Esophagus muscularis mucosa (tissue), 4 donors: ENCODE measurements around the gene EI24. TPM values are rescaled to one million over a fixed set of nuclear protein-coding genes. Genes with fewer than 3 reads are reported as not detected.

Experiments used
- DNase-seq: peaks from one replicate; pipeline ENCODE4 v3.0.0-alpha.2; 2017; ENCODE audit errors: extremely low spot score
- H3K27ac ChIP-seq, 4 donors: fragments of 200-600 bp; sonication (generic); replicated peaks in 1 of 4; 1 replicate in 3 of 4; 2 replicates in 1 of 4; pipeline ENCODE4 v1.5.1; 2016 to 2019; ENCODE audit warnings: mild to moderate bottlenecking in 1 of 4
- H3K27me3 ChIP-seq, 4 donors: fragments of 200-600 bp; sonication (generic); one replicate each; pipeline versions ENCODE4 v1.5.1 to v1.6.0; 2016 to 2019
- H3K36me3 ChIP-seq, 4 donors: fragments of 200-600 bp; sonication (generic); one replicate each; pipeline ENCODE4 v1.5.1; 2016 to 2019
- H3K4me1 ChIP-seq, 4 donors: fragments of 200-600 bp; sonication (generic); one replicate each; pipeline ENCODE4 v1.5.1; 2016 to 2019
- H3K4me3 ChIP-seq, 4 donors: fragments of 200-600 bp; sonication (generic); 1 replicate in 2 of 4; 2 replicates in 2 of 4; pipeline ENCODE4 v1.5.1; 2016 to 2019; ENCODE audit warnings: mild to moderate bottlenecking in 4 of 4, moderate library complexity in 1 of 4
- H3K9me3 ChIP-seq, 4 donors: fragments of 200-600 bp; sonication (generic); 1 replicate in 3 of 4; 2 replicates in 1 of 4; pipeline ENCODE4 v1.5.1; 2016 to 2019
- CTCF ChIP-seq, 3 experiments: fragments of 200-600 bp in 2 of 3; fragments of 450-650 bp in 1 of 3; sonication (generic) in 2 of 3; IDR thresholded peaks; one replicate each; pipeline ENCODE4 v1.5.1; 2017 to 2019; ENCODE audit warnings: antibody characterized with exemption in 3 of 3, mild to moderate bottlenecking in 2 of 3, moderate library complexity in 1 of 3
- EP300 ChIP-seq: sonication (generic); formaldehyde crosslinking; IDR thresholded peaks from one replicate; pipeline ENCODE4 v1.6.1; 2017; ENCODE audit warnings: antibody characterized with exemption
- POLR2A ChIP-seq: fragments of 450-650 bp; IDR thresholded peaks from one replicate; pipeline ENCODE4 v1.6.1; 2017; ENCODE audit warnings: antibody characterized with exemption, moderate library complexity, mild to moderate bottlenecking, low read depth
- POLR2AphosphoS5 ChIP-seq, 2 donors: sonication (generic); formaldehyde crosslinking; IDR thresholded peaks; one replicate each; pipeline ENCODE4 v1.6.1; 2017; ENCODE audit warnings: antibody characterized with exemption in 2 of 2
- WGBS: methylation state at CpG from one replicate; pipeline ENCODE4 v1.1.5; 2018; 5-methylcytosine and 5-hydroxymethylcytosine counted together
- intact Hi-C: fragments of 100-400 bp; cut with DNase I; formaldehyde crosslinking; loops from one replicate; pipeline ENCODE4 v1.15.1; 2023
- small RNA-seq, 3 donors: library from RNA; depleted of rRNA; stranded (forward); fragments of <200 nt; gene quantifications; one replicate each; pipeline ENCODE3, GENCODE V24; 2016
- total RNA-seq, 4 donors: library from RNA; depleted of rRNA; stranded (reverse); fragments of >200 nt; gene quantifications; one replicate each; pipeline versions ENCODE4 v1.1.0 to v1.2.1, GENCODE V29; 2016

Gene EI24
- total RNA-seq, 4 donors from 2014 or later, result 65.4 to 81.3 (median 75.0) TPM

GRCh38 chr11:125627236-125627910 lies 58.1 kb downstream of the EI24 start:
- Histone ChIP-seq H3K4me3 (no peak overlapping the region), H3K27me3 (no peaks in the 10 kb centered on the region), H3K9me3 (no peaks in the 10 kb centered on the region), H3K4me1 (peaks cover 14 to 26% (median 23%) of the 10 kb centered on the region in 4 donors), H3K27ac (no peak overlapping the region), H3K36me3 (no peaks in the 10 kb centered on the region)
- TF ChIP-seq EP300 (no peak), POLR2A (no peak), POLR2AphosphoS5 (IDR thresholded peaks at IDR 0.05) (no peak), CTCF (IDR thresholded peaks at IDR 0.05) (no peak)
- DNase-seq, result no peak
- WGBS, result 72% methylated on average over 7 of the region's 7 CpGs
- intact Hi-C loops, result loop anchor here (10.0 kb wide), 1 partner anchor 133 kb away; the partner anchor contains the start of gene FEZ1

Small RNA genes within 50 kb of the gene (small RNA-seq; reads per million reads assigned to genes)
- 0 reads per million in 3 donors for gene RNU6-1156P

Other genes starting within 250 kb of the EI24 start
- 10 to 100 TPM; 54.5 to 95.6 (median 76.2) TPM for gene FEZ1, start 73.2 kb upstream of the EI24 start, total RNA-seq
- 10 to 100 TPM; 31.6 to 65.4 (median 52.8) TPM for gene STT3A, start 23.4 kb downstream of the EI24 start, total RNA-seq
- gene CHEK1, start 55.7 kb downstream of the EI24 start, total RNA-seq, result 1 to 10 TPM; 1.9 to 4.2 (median 2.5) TPM
- gene ACRV1, start 111.4 kb downstream of the EI24 start, total RNA-seq, result not detected
- gene PATE1, start 176.8 kb downstream of the EI24 start, total RNA-seq, result not detected
- gene PATE2, start 209.4 kb downstream of the EI24 start, total RNA-seq, result not detected
- gene PATE3, start 218.7 kb downstream of the EI24 start, total RNA-seq, result not detected